GM06990 (cell line): ENCODE results near the gene KISS1.

ENCODE experiments used
- DNase-seq: peaks from one replicate; pipeline ENCODE4 v3.0.0-alpha.2; 2011; ENCODE audit not compliant: insufficient read length; ENCODE audit errors: extremely low read depth
- H3K27me3 ChIP-seq: replicated peaks from 2 replicates; pipeline ENCODE4 v1.6.0; 2011; ENCODE audit warnings: low read length; ENCODE audit not compliant: control insufficient read depth, insufficient read depth
- H3K36me3 ChIP-seq: 2 replicates; pipeline ENCODE4 v1.5.1; 2011; ENCODE audit warnings: low read length; ENCODE audit not compliant: control insufficient read depth, insufficient read depth
- H3K4me3 ChIP-seq: replicated peaks from 2 replicates; pipeline ENCODE4 v1.5.1; 2011; ENCODE audit warnings: low read depth, mild to moderate bottlenecking, control low read depth, low read length
- TF ChIP-seq, protein P1 (sequence below): IDR thresholded peaks from 2 replicates; pipeline ENCODE4 v1.5.1; 2011; ENCODE audit warnings: low read length, control low read depth, mild to moderate bottlenecking, inconsistent platforms; ENCODE audit not compliant: insufficient read depth, poor library complexity, severe bottlenecking

Gene KISS1

GRCh38 chr1:204169858-204170257 lies 26.4 kb downstream of the KISS1 start:
- TF ChIP-seq, protein P1, sequence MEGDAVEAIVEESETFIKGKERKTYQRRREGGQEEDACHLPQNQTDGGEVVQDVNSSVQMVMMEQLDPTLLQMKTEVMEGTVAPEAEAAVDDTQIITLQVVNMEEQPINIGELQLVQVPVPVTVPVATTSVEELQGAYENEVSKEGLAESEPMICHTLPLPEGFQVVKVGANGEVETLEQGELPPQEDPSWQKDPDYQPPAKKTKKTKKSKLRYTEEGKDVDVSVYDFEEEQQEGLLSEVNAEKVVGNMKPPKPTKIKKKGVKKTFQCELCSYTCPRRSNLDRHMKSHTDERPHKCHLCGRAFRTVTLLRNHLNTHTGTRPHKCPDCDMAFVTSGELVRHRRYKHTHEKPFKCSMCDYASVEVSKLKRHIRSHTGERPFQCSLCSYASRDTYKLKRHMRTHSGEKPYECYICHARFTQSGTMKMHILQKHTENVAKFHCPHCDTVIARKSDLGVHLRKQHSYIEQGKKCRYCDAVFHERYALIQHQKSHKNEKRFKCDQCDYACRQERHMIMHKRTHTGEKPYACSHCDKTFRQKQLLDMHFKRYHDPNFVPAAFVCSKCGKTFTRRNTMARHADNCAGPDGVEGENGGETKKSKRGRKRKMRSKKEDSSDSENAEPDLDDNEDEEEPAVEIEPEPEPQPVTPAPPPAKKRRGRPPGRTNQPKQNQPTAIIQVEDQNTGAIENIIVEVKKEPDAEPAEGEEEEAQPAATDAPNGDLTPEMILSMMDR: no peak
- no peak overlapping the region for H3K4me3 ChIP-seq
- DNase-seq: no peak

GRCh38 chr1:204167730-204168129 lies 28.6 kb downstream of the KISS1 start:
- no peak for DNase-seq
- TF ChIP-seq, protein P1: no peak

More at GRCh38 chr1:204169858-204170257, 26.4 kb downstream of the KISS1 start:
- Histone ChIP-seq H3K36me3 (no peaks in the 10 kb centered on the region), H3K27me3 (no peaks in the 10 kb centered on the region; the same call in 1 of the 2 replicates)

GRCh38 chr1:204166219-204166618 lies 30.1 kb downstream of the KISS1 start, which contains the start of gene REN:
Gene REN (minus strand): TSS chr1:204166337. CDS start chr1:204166293, 44 bp downstream.
- DNase-seq: no peak
- H3K27me3 ChIP-seq: no peaks in the 10 kb centered on the region; the same call in none of the 2 replicates
- no peaks in the 10 kb centered on the region for H3K36me3 ChIP-seq
- TF ChIP-seq, protein P1: no peak
- no peak within 1 kb of the TSS for H3K4me3 ChIP-seq

More at GRCh38 chr1:204167730-204168129, 28.6 kb downstream of the KISS1 start:
- Histone ChIP-seq H3K27me3 (no peaks in the 10 kb centered on the region; the same call in 1 of the 2 replicates), H3K36me3 (no peaks in the 10 kb centered on the region), H3K4me3 (no peak overlapping the region)

DNA sequence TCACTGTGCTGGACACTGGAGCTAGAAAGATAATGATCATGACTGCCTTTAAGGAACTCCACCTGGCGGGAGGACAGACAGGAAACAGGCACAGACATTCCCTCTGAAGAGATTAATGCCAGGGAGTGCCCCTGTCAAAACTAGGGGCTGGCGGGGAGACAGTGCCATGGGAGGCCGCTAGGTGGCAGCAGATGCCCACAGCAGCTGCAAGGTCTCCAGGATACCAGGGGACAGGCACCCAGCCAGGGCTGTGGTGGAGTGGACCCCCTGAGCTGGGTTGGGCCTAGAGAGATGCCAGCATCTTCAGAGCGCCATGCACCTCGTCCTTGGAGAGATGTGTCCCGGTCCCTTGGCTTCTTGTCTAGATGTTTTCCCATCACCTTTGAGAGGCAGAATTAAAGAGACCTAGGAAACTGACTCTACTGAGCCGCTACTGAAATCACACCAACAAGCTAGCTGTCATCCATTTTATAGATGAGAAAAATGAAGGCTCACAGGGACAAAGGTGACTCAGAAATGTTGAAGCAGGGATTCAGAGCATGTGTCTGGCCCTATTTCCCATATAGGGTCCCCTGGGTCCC lies 33.7 kb downstream of the KISS1 start:
- DNase-seq: peak; percentile 51
- TF ChIP-seq, protein P1: peak; percentile 99
- Histone ChIP-seq H3K4me3 (no peak overlapping the region), H3K36me3 (no peaks in the 10 kb centered on the region), H3K27me3 (no peaks in the 10 kb centered on the region; the same call in none of the 2 replicates)

- Histone ChIP-seq H3K27me3 (no peaks in the 10 kb centered on the region; the same call in none of the 2 replicates), H3K4me3 (no peak overlapping the region), H3K36me3 (no peaks in the 10 kb centered on the region)
- TF ChIP-seq, protein P1: no peak
- no peak for DNase-seq
Observed at GRCh38 chr1:204161609-204162493, 34.4 kb downstream of the KISS1 start.
